Measurements from ENCODE around the gene CTNNA1.

Gene CTNNA1

DNA sequence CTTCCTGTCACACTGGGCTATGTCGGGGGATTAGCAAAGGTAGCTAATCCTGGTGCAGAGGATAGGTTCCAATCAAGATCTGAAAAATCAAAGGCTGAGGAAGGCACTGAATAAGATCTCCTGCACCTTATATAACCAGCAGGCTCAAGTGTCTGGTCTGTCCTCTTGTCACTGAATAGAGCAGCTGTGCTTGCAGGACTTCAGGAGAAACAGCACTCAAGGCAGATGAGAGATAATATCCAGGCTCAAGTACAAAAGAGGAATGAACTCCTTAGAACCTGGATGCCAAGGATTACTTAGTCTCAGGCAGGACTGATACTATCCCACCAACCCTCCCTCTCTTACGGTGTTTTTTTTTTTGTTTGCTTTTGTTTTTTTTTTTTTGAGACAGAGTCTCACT is 230.8 kb downstream of the CTNNA1 start:
- TF ChIP-seq CTCF (IDR thresholded peaks at IDR 0.05; ENCODE audit: low read depth, low read length), result no peak
- no peak for TF ChIP-seq MYC (IDR thresholded peaks at IDR 0.05; ENCODE audit: low read depth, low read length)
- no peak for DNase-seq (ENCODE audit: low read depth)
- no peak overlapping the region for H3K4me3 ChIP-seq (ENCODE audit: low read depth, low read length)

Measured in NB4 (cell line).